ENCODE data around the gene METTL9. TPM values are rescaled to one million over a fixed set of nuclear protein-coding genes. Genes with fewer than 3 reads are reported as not detected.

The METTL9 gene
- total RNA-seq, 2 donors from 2014 or later = 83.7 to 90.6 TPM

- Histone ChIP-seq H3K9ac (ENCODE audit: low read depth in 2 of 2, low read length in 2 of 2) (no peak overlapping the region), H3K9me3 (no peaks in the 10 kb centered on the region), H3K27me3 (no peaks in the 10 kb centered on the region), H3K36me3 (no peaks in the 10 kb centered on the region), H3K4me3 (no peak overlapping the region), H3K27ac (no peak overlapping the region), H3K4me1 (peaks cover 16% of the 10 kb centered on the region)
- TF ChIP-seq CTCF (IDR thresholded peaks at IDR 0.05) = no peak
- DNase-seq = no peak
- intact Hi-C loops (cut with DNase I) = no loop called here
These were observed 11.4 kb downstream of the METTL9 start for GRCh38 chr16:21610766-21611165.

- intact Hi-C loops (cut with DNase I) = no loop called here
- DNase-seq = no peak
- H3K4me1 ChIP-seq = peaks cover 12% of the 10 kb centered on the region
These were observed 11.8 kb downstream of the METTL9 start for GRCh38 chr16:21611198-21611555.

GRCh38 chr16:21611556-21612384 lies 12.4 kb downstream of the METTL9 start:
- Histone ChIP-seq H3K9me3 (no peaks in the 10 kb centered on the region), H3K27ac (no peak overlapping the region), H3K27me3 (no peaks in the 10 kb centered on the region), H3K36me3 (no peaks in the 10 kb centered on the region), H3K4me3 (no peak overlapping the region), H3K4me1 (peaks cover 11% of the 10 kb centered on the region), H3K9ac (ENCODE audit: low read depth in 2 of 2, low read length in 2 of 2) (no peak overlapping the region)
- intact Hi-C loops (cut with DNase I) = no loop called here
- no peak for DNase-seq
- TF ChIP-seq CTCF (IDR thresholded peaks at IDR 0.05) = no peak

More at GRCh38 chr16:21611198-21611555, 11.8 kb downstream of the METTL9 start:
- Histone ChIP-seq H3K9me3 (no peaks in the 10 kb centered on the region), H3K27me3 (no peaks in the 10 kb centered on the region), H3K27ac (no peak overlapping the region), H3K4me3 (no peak overlapping the region), H3K9ac (ENCODE audit: low read depth in 2 of 2, low read length in 2 of 2) (no peak overlapping the region), H3K36me3 (no peaks in the 10 kb centered on the region)
- no peak for TF ChIP-seq CTCF (IDR thresholded peaks at IDR 0.05)

GRCh38 chr16:21613361-21613760 lies 14.0 kb downstream of the METTL9 start:
- no peaks in the 10 kb centered on the region for H3K9me3 ChIP-seq
- no peaks in the 10 kb centered on the region for H3K27me3 ChIP-seq
- no peak overlapping the region for H3K27ac ChIP-seq
- DNase-seq = no peak
- H3K4me3 ChIP-seq = no peak overlapping the region
- H3K9ac ChIP-seq (ENCODE audit: low read depth in 2 of 2, low read length in 2 of 2) = no peak overlapping the region
- no peak for TF ChIP-seq CTCF (IDR thresholded peaks at IDR 0.05)
- peaks cover 11% of the 10 kb centered on the region for H3K4me1 ChIP-seq
- intact Hi-C loops (cut with DNase I) = no loop called here
- no peaks in the 10 kb centered on the region for H3K36me3 ChIP-seq

GRCh38 chr16:21613781-21614180 lies 14.4 kb downstream of the METTL9 start:
- TF ChIP-seq CTCF (IDR thresholded peaks at IDR 0.05) = no peak
- intact Hi-C loops (cut with DNase I) = no loop called here
- Histone ChIP-seq H3K4me3 (no peak overlapping the region), H3K4me1 (peaks cover 11% of the 10 kb centered on the region), H3K27ac (no peak overlapping the region), H3K9me3 (no peaks in the 10 kb centered on the region), H3K36me3 (no peaks in the 10 kb centered on the region), H3K27me3 (no peaks in the 10 kb centered on the region), H3K9ac (ENCODE audit: low read depth in 2 of 2, low read length in 2 of 2) (no peak overlapping the region)
- DNase-seq = no peak
